ENCODE data around the gene CEP44.

GRCh38 chr4:174254613-174255012 is 29.1 kb upstream of the CEP44 start:
- TF ChIP-seq MXI1 (conservative IDR thresholded peaks at IDR 0.05; ENCODE audit: poor library complexity, severe bottlenecking) (no peak), EZH2 (IDR thresholded peaks at IDR 0.05; ENCODE audit: borderline replicate concordance, insufficient read depth, low read length, poor library complexity, severe bottlenecking) (no peak), CTCF (IDR thresholded peaks at IDR 0.05; ENCODE audit: poor library complexity, severe bottlenecking) (no peak), POLR2AphosphoS5 (IDR thresholded peaks at IDR 0.05) (no peak), TAF1 (IDR thresholded peaks at IDR 0.05; ENCODE audit: low read depth) (no peak)

Measured in neural cell (in vitro differentiated cells).